Gastrocnemius medialis (tissue), 4 donors: ENCODE data around the gene CDKL1.

Source experiments
- CTCF ChIP-seq, 5 experiments: fragments of 450-650 bp in 3 of 5; fragments of 200-600 bp in 2 of 5; sonication (generic) in 2 of 5; IDR thresholded peaks in 4 of 5; conservative IDR thresholded peaks in 1 of 5; 1 replicate in 4 of 5; 2 replicates in 1 of 5; pipeline ENCODE4 v1.5.1; 2016 to 2019; ENCODE audit warnings: antibody characterized with exemption in 5 of 5, mild to moderate bottlenecking in 3 of 5, moderate library complexity in 3 of 5
- POLR2A ChIP-seq, 2 donors: fragments of 450-650 bp; IDR thresholded peaks; one replicate each; pipeline ENCODE4 v1.6.1; 2017; ENCODE audit warnings: antibody characterized with exemption in 2 of 2, mild to moderate bottlenecking in 2 of 2, moderate library complexity in 2 of 2

- no peak for TF ChIP-seq CTCF (IDR thresholded peaks at IDR 0.05 in 4 of 5, conservative IDR thresholded peaks at IDR 0.05 in 1 of 5)
- no peak for TF ChIP-seq POLR2A (IDR thresholded peaks at IDR 0.05)
Observed at GRCh38 chr14:50320283-50320682, 76.4 kb downstream of the CDKL1 start.
